IgD-negative memory B cell (primary cell): Measurements from ENCODE around the gene OBP2A. TPM values are rescaled to one million over a fixed set of nuclear protein-coding genes. Genes with fewer than 3 reads are reported as not detected.

Experiments
- polyA plus RNA-seq: library from polyadenylated mRNA; unstranded; fragments of 300-500 nt; fragmentation: Illumina TruSeq; gene quantifications from one replicate; pipeline ENCODE4 v1.2.3, GENCODE V29; 2021

Gene OBP2A
- polyA plus RNA-seq, 1 donor from 2014 or later = not detected

Other genes starting within 250 kb of the OBP2A start
- gene PPP1R26, start 66.3 kb upstream of the OBP2A start, polyA plus RNA-seq = 1.7 TPM
- 65.7 TPM for gene MRPS2, start 45.4 kb upstream of the OBP2A start, polyA plus RNA-seq
- gene LCN1, start 24.7 kb upstream of the OBP2A start, polyA plus RNA-seq = not detected
- not detected for gene PAEP, start 15.6 kb downstream of the OBP2A start, polyA plus RNA-seq
- gene GLT6D1, start 93.4 kb downstream of the OBP2A start, polyA plus RNA-seq = not detected
- not detected for gene LCN9, start 117.2 kb downstream of the OBP2A start, polyA plus RNA-seq
- not detected for gene SOHLH1, start 153.4 kb downstream of the OBP2A start, polyA plus RNA-seq
- not detected for gene KCNT1, start 156.1 kb downstream of the OBP2A start, polyA plus RNA-seq